Pericardium fibroblast (primary cell): Measurements from ENCODE around the gene TMIGD1. TPM values are rescaled to one million over a fixed set of nuclear protein-coding genes. Genes with fewer than 3 reads are reported as not detected.

Experiments
- total RNA-seq: library from RNA; depleted of rRNA; stranded (reverse); fragments of >200 nt; gene quantifications from 2 replicates; pipeline ENCODE4 v1.2.3, GENCODE V29; 2015

Gene TMIGD1, protein sequence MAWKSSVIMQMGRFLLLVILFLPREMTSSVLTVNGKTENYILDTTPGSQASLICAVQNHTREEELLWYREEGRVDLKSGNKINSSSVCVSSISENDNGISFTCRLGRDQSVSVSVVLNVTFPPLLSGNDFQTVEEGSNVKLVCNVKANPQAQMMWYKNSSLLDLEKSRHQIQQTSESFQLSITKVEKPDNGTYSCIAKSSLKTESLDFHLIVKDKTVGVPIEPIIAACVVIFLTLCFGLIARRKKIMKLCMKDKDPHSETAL
- not detected in 2 replicates for total RNA-seq

DNA sequence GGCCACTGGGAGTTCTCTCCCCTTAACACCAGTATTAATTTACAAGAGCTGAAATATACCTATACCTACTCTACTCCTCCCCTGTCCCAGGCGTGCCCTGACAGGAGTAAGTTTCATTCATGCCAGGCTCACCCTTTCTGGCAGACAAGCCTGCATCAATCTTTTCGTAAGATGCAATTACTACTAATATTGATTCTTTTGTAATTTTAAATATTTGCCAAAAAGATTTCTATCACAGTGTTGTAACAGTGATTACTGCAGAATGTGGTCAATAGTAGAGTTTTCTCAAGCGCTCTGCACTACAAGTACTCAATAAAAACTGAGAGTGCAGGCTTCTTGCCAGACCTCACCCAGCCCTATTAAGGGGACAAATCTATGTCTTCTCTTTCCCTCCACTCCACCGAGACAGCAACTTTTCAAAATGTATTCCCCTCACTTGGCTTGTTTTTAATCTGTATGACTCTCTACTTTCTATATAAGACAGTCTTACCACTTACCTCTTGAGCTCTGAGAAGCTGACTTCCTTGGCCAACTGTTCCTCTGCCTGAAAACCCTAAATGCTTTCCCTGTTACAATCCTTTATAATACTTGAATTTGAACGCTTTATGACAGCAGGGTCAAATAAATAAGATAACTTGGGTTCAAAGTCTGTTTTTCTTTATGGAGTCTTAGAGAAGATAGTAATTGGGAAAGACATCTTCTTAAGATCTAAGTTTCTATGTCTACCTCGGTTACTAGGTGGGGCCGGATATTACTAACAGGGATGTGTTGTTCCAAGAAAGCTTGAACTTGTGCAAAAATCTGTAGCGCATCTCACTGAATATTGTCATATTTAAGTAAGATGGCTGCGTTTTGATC lies at the start of gene TMIGD1:
Gene TMIGD1 (minus strand): TSS at position 555 of the 858 bp plus-strand sequence. CDS start 1,924 bp downstream, outside the sequence.

DNA sequence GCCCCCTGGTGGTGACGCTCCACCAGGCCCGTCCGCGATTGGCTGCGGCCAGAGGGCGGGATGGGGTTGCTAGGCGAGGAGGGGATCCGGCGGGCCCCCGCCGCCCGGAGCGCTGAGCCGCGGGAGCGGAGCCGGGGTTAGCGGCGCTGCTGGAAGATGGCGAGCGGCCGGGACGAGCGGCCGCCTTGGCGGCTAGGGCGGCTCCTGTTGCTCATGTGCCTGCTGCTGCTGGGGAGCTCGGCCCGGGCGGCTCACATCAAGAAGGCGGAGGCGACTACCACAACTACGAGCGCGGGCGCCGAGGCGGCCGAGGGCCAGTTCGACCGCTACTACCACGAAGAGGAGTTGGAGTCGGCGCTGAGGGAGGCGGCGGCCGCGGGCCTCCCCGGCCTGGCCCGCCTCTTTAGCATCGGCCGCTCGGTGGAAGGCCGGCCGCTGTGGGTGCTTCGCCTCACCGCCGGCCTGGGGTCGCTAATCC lies 45.0 kb upstream of the TMIGD1 start, which contains the start of gene CPD:
Gene CPD (plus strand): TSS at position 103 of the 478 bp plus-strand sequence. CDS start 54 bp downstream, at position 157.

DNA sequence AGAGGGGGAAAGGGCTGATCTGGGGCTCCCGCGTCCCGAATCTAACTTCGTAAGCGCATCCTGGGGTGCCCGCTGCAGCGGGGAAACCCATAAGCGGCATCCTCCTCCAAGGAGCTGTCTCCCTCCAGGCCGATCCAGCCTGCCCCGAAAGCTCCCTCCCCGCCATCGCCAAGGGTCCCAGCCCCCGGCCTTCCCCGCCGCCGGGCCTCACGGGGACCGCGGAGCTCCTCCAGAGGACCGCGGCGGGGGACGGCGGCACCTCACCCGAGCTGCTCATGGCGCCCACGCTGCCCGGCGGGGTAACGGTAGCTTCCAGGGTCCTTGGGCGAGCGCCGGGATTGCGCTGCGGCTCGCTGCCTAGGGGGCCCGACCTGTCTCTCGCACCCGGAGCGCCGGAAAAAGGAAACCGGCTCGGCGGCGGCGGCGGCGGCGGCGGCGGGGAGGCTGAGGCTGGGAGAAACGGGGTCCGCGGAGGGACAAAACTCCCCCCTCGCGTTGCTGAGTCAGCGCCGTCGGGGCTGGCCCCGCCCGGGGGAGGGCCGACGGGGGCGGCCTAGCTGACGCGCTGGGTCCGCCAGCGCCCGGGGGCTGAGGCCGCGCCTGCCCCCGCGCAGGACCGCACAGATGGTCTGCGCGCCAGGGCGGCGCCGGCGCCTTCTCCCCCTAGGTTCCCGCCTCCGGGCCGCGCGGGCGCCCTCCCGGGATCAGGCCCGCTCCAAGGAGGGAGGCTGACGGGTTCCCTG lies 42.1 kb downstream of the TMIGD1 start, which contains the start of gene BLMH:
Gene BLMH (minus strand): TSS at position 402 of the 743 bp plus-strand sequence. CDS start 125 bp downstream, at position 277.

Other genes with a start within 250 kb of the TMIGD1 start
- 5.4 and 6.5 TPM in 2 replicates for gene NSRP1, start 217.2 kb downstream of the TMIGD1 start, total RNA-seq
- gene SLC6A4, start 98.4 kb downstream of the TMIGD1 start, total RNA-seq: 2.3 and 7.7 TPM in 2 replicates
- gene BLMH, start 42.1 kb downstream of the TMIGD1 start, total RNA-seq: 28.0 and 42.7 TPM in 2 replicates
- 69.5 and 96.6 TPM in 2 replicates for gene CPD, start 44.9 kb upstream of the TMIGD1 start, total RNA-seq
- 13.8 and 23.1 TPM in 2 replicates for gene GOSR1, start 143.4 kb upstream of the TMIGD1 start, total RNA-seq